GM11168 (cell line): ENCODE data around the gene TLR8.

ENCODE experiments used
- in situ Hi-C: fragments of 300-500 bp; cut with MboI; formaldehyde crosslinking; loops from one replicate; pipeline ENCODE4 v1.12.0; 2022; ENCODE audit warnings: low sequenced_read_pairs; ENCODE audit not compliant: unreplicated experiment

The TLR8 gene

GRCh38 chrX:12906046-12906761 lies at the start of gene TLR8:
TLR8 (plus strand) TSS chrX:12906620; CDS start chrX:12906707, 87 bp downstream.
- in situ Hi-C loops: loop anchor here (25.0 kb wide), 1 partner anchor 731 kb away; no protein-coding TSS in a partner anchor

DNA sequence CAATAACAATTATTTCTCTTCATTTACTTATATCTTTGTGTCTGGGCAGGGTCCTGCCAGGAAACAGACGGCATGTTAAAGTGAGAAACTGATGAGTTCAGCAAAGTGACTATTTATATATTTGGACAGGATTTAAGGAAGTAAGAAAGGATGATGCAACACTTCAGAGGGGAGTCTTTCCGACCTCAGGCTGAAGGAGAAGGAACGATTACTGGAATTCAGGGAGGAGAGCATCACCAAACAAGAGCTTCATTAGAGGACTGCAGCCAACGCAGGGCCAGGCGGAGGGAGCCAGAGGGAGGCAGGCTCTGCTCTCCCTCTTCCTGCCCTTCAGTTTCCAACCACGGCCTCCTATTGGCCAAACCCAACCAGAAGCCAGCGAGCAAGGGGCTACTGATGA lies 41.1 kb upstream of the TLR8 start:
- in situ Hi-C loops: no loop called here

GRCh38 chrX:12866451-12867377 lies 39.7 kb upstream of the TLR8 start, which contains the start of gene TLR7:
TLR7 (plus strand) TSS chrX:12867072; CDS start chrX:12867579, 507 bp downstream.
- in situ Hi-C loops: no loop called here

GRCh38 chrX:12867685-12868084 lies 38.7 kb upstream of the TLR8 start:
- in situ Hi-C loops: no loop called here

- in situ Hi-C loops: no loop called here
These were observed 37.7 kb upstream of the TLR8 start for GRCh38 chrX:12868747-12869146.

DNA sequence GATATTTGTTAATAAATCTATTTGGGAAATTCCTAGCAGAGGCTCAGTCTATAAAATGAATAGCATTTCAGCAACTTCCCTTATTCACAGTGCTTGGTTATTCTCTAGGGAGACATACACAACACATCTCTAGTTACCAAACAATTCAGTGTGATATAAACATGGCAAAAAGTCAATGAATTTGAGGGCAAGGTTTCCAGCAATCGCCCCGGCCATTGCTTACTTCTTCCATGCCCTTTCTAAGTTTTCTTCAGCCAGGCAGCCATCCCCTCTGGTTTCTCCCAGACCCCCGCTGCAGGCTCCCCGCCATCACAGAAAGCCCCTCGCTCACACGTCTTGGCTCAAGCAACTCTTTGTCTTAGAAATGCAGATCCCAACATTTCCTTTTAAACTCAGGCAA lies 35.2 kb upstream of the TLR8 start:
- in situ Hi-C loops: no loop called here

GRCh38 chrX:12872741-12873140 lies 33.7 kb upstream of the TLR8 start:
- in situ Hi-C loops: no loop called here

DNA sequence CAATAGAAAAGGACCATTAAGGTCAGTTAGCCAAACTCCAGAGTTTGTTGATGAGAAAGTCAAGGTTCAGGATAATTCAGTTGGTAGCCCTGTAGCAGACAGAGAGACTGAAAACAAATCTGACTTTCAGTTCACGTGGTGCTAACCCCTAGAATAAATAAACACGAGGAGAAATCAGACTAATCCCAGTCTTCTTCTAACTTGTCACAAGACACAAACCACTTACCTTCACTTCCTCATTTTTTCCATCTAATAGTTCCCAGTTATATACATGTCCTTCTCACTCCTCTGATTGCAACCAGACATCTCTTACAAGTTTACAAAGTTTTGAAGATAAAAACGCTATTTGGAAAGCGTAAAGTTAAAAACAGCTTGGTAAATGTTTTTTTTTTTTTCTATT lies 31.8 kb upstream of the TLR8 start:
- in situ Hi-C loops: no loop called here

DNA sequence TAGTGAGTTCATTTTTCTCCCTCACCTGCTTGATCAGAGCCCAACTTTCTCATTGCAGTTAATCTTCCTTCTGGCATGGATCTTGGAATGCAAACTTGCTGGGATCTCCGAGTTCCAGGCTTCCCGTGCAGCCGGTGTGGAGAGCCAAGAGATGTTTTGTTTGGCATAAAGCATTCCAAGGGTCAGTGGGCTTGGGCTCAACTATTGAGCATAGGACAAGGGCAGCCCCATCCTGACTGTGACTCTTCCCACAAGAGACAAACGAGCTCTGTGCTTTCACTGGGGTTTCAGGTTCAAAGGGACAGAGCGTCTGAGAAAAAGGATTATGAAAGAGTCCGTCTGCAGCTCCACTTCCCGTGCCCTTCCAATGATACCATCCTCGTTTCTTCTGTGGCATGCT lies 29.0 kb upstream of the TLR8 start:
- in situ Hi-C loops: no loop called here

DNA sequence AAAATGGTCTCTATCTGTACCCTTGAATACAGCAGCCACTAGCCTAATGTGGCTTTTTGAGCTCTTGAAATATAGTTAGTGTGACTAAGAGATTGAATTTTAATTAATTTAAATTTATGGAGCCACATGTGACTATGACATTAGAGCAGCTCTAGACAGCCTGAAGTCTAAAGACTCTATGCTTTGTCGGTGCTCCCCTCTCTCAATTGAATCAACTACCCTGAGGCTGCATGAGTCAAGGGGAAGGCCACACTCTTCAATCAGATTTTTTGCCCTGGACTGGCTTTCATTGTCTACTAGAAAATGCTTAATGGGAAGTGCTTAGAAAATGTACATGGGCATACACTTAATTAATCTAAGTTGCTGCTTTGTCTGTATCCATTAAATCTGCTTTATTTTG lies 27.9 kb upstream of the TLR8 start:
- in situ Hi-C loops: no loop called here

DNA sequence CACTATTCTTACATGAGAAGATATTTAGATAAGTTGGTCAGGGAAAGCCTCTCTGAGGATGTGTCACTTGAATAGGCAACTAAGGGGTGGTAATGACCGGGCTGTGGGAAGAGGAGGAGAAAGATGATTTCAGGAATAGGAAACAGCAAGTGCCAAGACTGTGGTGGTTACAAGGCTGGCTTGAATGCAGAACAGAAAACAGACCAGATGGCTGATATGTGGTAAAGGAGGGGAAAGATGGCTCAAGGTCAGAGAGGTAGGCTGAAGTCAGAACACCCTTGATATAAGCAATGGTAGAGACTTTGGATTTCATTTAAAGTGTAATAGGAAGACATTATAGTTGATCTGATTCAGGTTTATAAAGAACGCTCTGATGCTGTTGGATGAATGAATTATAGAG lies 24.5 kb upstream of the TLR8 start:
- in situ Hi-C loops: no loop called here

- in situ Hi-C loops: no loop called here
These were observed 20.9 kb upstream of the TLR8 start for GRCh38 chrX:12885508-12885907.

DNA sequence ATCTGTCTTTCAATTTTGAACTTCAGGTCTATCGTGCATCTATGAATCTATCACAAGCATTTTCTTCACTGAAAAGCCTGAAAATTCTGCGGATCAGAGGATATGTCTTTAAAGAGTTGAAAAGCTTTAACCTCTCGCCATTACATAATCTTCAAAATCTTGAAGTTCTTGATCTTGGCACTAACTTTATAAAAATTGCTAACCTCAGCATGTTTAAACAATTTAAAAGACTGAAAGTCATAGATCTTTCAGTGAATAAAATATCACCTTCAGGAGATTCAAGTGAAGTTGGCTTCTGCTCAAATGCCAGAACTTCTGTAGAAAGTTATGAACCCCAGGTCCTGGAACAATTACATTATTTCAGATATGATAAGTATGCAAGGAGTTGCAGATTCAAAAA lies 19.9 kb upstream of the TLR8 start:
- in situ Hi-C loops: no loop called here

- in situ Hi-C loops: no loop called here
These were observed 19.3 kb upstream of the TLR8 start for GRCh38 chrX:12887141-12887540.

- in situ Hi-C loops: no loop called here
These were observed 18.7 kb upstream of the TLR8 start for GRCh38 chrX:12887767-12888166.

- in situ Hi-C loops: no loop called here
These were observed 16.0 kb upstream of the TLR8 start for GRCh38 chrX:12890467-12890866.

DNA sequence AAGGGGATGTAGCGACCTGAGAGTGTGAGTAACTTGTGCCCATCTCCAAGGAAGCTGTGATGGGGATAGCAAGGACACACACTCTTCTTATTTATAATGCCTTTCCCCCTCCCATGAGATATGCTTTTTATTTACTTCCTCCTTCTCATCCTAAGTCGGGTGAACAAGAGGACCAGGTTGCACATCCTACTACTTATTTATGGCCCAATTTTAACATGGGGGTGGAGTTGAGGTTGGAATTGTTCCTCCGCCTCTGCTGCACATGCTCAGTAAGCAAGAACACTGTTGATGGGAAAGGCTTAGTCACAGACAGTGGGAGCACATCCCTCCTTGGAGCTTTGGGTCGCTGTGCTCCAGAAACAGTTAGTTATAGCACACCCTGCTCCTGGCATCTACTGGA lies 15.2 kb upstream of the TLR8 start:
- in situ Hi-C loops: no loop called here

GRCh38 chrX:12891915-12892506 lies 14.4 kb upstream of the TLR8 start:
- in situ Hi-C loops: no loop called here

DNA sequence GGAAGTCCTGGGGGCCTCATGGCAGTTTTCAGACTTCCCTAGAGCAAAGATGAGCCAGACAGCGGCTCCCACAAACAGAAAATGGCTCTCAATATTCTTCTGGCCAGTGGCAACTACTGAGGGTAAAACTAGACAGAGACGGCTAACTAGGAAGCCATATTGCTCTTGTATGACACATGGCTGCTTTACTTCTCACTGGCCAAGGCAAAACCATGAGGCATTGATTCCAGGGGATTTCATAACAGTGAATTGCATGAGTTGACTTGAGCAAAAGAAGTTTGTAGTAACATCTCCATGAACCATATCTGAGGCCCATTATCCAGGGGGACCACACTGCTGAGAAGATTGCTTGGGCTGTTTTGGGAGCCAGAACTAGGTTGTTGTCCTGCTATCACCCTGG lies 13.7 kb upstream of the TLR8 start:
- in situ Hi-C loops: no loop called here

GRCh38 chrX:12894074-12895030 lies 12.1 kb upstream of the TLR8 start:
- in situ Hi-C loops: no loop called here
